Activated naive CD4-positive, alpha-beta T cell treated with anti-CD3 and anti-CD28 coated beads, Interleukin-2, amount 10 ng/mL, durations not matched to agents 7 days and 5 days (primary cell): ENCODE data around the gene HSPH1.
"Not testable (repeated sequence)": the region's sequence is repeated elsewhere in the genome, so short reads cannot be mapped to it uniquely, and the experiment has no call there.

Source experiments
- CTCF ChIA-PET: fragments of 350-600 bp; sonication (Branson Sonifier 250); formaldehyde crosslinking; loops from one replicate; lab custom pipeline; 2021; ENCODE audit warnings: antibody characterized with exemption; lab: Charles Lee
- DNase-seq: peaks from one replicate; pipeline ENCODE4 v3.0.0-alpha.2; 2020
- H3K27ac Mint-ChIP-seq: one replicate; pipeline ENCODE4 v1.8.0; 2021; ENCODE audit warnings: mild to moderate bottlenecking, moderate library complexity, mixed read lengths
- H3K27me3 Mint-ChIP-seq: one replicate; pipeline ENCODE4 v1.8.0; 2021; ENCODE audit warnings: mild to moderate bottlenecking, mixed read lengths
- H3K36me3 Mint-ChIP-seq: one replicate; pipeline ENCODE4 v1.8.0; 2021; ENCODE audit warnings: mixed read lengths
- H3K4me1 Mint-ChIP-seq: one replicate; pipeline ENCODE4 v1.8.0; 2021; ENCODE audit warnings: mixed read lengths
- H3K4me3 Mint-ChIP-seq: one replicate; pipeline ENCODE4 v1.8.0; 2021; ENCODE audit warnings: mild to moderate bottlenecking, moderate library complexity, mixed read lengths
- H3K9me3 Mint-ChIP-seq: one replicate; pipeline ENCODE4 v1.8.0; 2021; ENCODE audit warnings: mixed read lengths

HSPH1 gene

DNA sequence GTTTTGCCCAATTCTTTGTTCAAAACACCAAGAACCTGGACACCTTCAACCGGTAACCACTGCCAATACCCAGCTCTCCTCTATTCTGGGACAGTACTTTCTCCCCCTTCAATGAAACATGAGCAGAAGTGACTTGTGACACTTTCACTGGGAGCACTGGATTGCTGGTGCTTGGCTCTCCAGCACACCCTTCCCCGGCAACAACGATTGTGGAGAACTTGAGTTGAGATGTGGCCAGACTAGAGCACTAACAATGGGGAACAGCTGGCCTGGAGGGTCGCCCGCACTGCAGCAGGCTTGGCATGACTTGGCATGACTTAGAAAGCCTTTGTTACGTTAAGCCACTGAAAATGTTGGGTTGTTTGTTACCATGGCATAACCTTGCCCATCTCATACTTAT lies 30.6 kb upstream of the HSPH1 start:
- H3K4me3 Mint-ChIP-seq, result no peak overlapping the region
- no peak for DNase-seq
- CTCF ChIA-PET, result no interaction called here
- H3K9me3 Mint-ChIP-seq, result no peaks in the 10 kb centered on the region
- no peaks in the 10 kb centered on the region for H3K36me3 Mint-ChIP-seq
- H3K4me1 Mint-ChIP-seq, result no peaks in the 10 kb centered on the region
- peaks cover 34% of the 10 kb centered on the region for H3K27me3 Mint-ChIP-seq
- H3K27ac Mint-ChIP-seq, result no peak overlapping the region

GRCh38 chr13:31191748-31192147 lies 30.0 kb upstream of the HSPH1 start:
- no peak for DNase-seq
- Mint-ChIP-seq H3K4me3 (no peak overlapping the region), H3K27me3 (peaks cover 37% of the 10 kb centered on the region), H3K27ac (no peak overlapping the region), H3K36me3 (no peaks in the 10 kb centered on the region), H3K4me1 (no peaks in the 10 kb centered on the region), H3K9me3 (no peaks in the 10 kb centered on the region)
- CTCF ChIA-PET, result no interaction called here

GRCh38 chr13:31184981-31185645 lies 23.4 kb upstream of the HSPH1 start:
- CTCF ChIA-PET, result no interaction called here
- H3K4me3 Mint-ChIP-seq, result no peak overlapping the region
- peaks cover 25% of the 10 kb centered on the region for H3K27me3 Mint-ChIP-seq
- H3K9me3 Mint-ChIP-seq, result no peaks in the 10 kb centered on the region
- DNase-seq, result no peak
- H3K4me1 Mint-ChIP-seq, result no peaks in the 10 kb centered on the region
- no peak overlapping the region for H3K27ac Mint-ChIP-seq
- H3K36me3 Mint-ChIP-seq, result no peaks in the 10 kb centered on the region

- no peaks in the 10 kb centered on the region for H3K36me3 Mint-ChIP-seq
- peaks cover 20% of the 10 kb centered on the region for H3K27me3 Mint-ChIP-seq
- CTCF ChIA-PET, result no interaction called here
- no peaks in the 10 kb centered on the region for H3K4me1 Mint-ChIP-seq
- no peak overlapping the region for H3K4me3 Mint-ChIP-seq
- H3K27ac Mint-ChIP-seq, result no peak overlapping the region
- no peaks in the 10 kb centered on the region for H3K9me3 Mint-ChIP-seq
- no peak for DNase-seq
These were observed 22.7 kb upstream of the HSPH1 start for GRCh38 chr13:31184451-31184850.

DNA sequence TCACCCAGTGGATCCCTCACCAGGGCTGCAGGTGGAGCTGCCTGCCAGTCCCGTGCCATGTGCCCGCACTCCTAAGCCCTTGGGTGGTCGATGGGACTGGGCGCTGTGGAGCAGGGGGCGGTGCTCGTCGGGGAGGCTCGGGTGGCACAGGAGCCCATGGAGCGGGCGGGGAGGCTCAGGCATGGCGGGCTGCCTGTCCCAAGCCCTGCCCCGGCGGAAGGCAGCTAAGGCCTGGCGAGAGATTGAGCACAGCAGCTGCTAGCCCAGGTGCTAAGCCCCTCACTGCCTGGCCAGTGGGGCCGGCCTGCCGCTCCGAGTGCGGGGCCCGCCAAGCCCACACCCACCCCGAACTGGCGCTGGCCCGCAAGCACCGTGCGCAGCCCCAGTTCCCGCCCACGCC lies 21.3 kb upstream of the HSPH1 start:
- Mint-ChIP-seq H3K4me1 (no peaks in the 10 kb centered on the region), H3K27ac (no peak overlapping the region), H3K27me3 (peaks cover 5% of the 10 kb centered on the region)

DNA sequence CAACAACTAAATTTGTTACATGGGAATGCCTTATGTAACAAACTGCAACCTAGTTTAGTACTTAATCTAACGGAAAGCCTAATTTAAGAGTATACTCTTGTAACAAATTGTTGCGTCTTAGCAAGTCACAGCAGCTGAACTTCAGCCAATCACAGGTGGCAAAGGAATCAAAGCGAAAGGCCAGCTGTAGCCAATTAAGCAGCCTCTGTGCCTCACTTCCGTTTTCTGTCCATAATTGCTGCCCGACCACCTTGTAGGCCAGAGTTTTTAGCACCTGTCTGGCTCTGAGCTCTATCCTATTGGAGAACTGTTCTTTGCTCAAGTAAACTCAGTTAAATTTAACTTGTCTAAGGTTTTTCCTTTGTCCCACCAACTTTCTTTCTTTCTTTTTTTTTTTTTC lies 18.1 kb upstream of the HSPH1 start:
- CTCF ChIA-PET, result no interaction called here
- no peaks in the 10 kb centered on the region for H3K27me3 Mint-ChIP-seq
- DNase-seq, result no peak
- no peak overlapping the region for H3K27ac Mint-ChIP-seq
- no peak overlapping the region for H3K4me3 Mint-ChIP-seq
- H3K9me3 Mint-ChIP-seq, result peaks cover 4% of the 10 kb centered on the region
- no peaks in the 10 kb centered on the region for H3K4me1 Mint-ChIP-seq
- no peaks in the 10 kb centered on the region for H3K36me3 Mint-ChIP-seq

More for the DNA sequence above, 21.3 kb upstream of the HSPH1 start:
- Mint-ChIP-seq H3K36me3 (no peaks in the 10 kb centered on the region), H3K4me3 (no peak overlapping the region), H3K9me3 (no peaks in the 10 kb centered on the region)
- no peak for DNase-seq
- CTCF ChIA-PET, result interaction anchor here (1.0 kb wide), 1 partner anchor 9 kb away, joined by 3 read pairs; no protein-coding TSS in a partner anchor

- H3K27me3 Mint-ChIP-seq, result no peaks in the 10 kb centered on the region
These were observed 17.5 kb upstream of the HSPH1 start for GRCh38 chr13:31179241-31179640.

GRCh38 chr13:31177813-31178495 lies 16.2 kb upstream of the HSPH1 start:
- H3K9me3 Mint-ChIP-seq, result not testable (repeated sequence)

More at GRCh38 chr13:31179241-31179640, 17.5 kb upstream of the HSPH1 start:
- Mint-ChIP-seq H3K27ac (no peak overlapping the region), H3K36me3 (no peaks in the 10 kb centered on the region), H3K4me1 (no peaks in the 10 kb centered on the region), H3K9me3 (peaks cover 4% of the 10 kb centered on the region), H3K4me3 (no peak overlapping the region)
- CTCF ChIA-PET, result no interaction called here
- no peak for DNase-seq

DNA sequence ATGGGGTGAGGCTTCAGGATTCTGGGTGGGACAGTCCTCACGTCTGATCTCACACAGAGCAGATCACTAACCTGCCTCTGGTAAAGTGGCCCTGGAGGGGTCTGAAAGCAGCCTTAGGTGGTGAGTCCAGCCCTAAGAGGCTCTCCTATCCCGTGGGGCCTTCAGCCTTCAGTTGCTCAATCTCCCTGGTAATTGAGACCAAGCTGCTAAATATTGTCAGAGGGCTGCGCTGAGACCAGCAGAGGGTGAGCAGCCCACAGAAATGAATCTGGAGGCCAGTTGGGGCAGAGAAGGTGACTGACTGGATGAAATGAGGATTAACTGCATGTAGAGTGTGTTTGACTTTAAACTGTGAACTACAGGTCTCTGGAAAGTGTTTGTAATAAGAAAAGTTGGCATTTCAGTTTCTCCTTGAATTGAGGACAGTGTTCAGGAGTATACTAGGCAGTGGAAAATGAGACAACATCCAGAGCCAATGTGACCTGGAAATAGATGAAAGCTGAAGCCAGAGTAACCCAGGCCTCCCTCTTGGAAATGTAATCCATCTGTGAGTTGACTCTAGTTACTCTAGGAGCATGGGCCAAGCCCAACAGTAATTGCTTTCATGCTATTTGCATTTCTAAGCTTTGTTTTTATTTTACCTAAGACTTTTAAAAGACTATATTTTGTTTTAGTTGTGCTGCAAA lies 14.3 kb upstream of the HSPH1 start:
- CTCF ChIA-PET, result interaction anchor here (1.0 kb wide), 1 partner anchor 23 kb away, joined by 4 read pairs; the partner anchor contains the start of gene B3GLCT
- no peak for DNase-seq
- Mint-ChIP-seq H3K36me3 (no peaks in the 10 kb centered on the region), H3K4me3 (no peak overlapping the region), H3K9me3 (peaks cover 4% of the 10 kb centered on the region), H3K4me1 (peaks cover 2% of the 10 kb centered on the region), H3K27ac (no peak overlapping the region), H3K27me3 (no peaks in the 10 kb centered on the region)

More at GRCh38 chr13:31177813-31178495, 16.2 kb upstream of the HSPH1 start:
- H3K4me3 Mint-ChIP-seq, H3K4me1 Mint-ChIP-seq, H3K27me3 Mint-ChIP-seq, CTCF ChIA-PET, H3K36me3 Mint-ChIP-seq, DNase-seq, H3K27ac Mint-ChIP-seq: not testable (repeated sequence)

DNA sequence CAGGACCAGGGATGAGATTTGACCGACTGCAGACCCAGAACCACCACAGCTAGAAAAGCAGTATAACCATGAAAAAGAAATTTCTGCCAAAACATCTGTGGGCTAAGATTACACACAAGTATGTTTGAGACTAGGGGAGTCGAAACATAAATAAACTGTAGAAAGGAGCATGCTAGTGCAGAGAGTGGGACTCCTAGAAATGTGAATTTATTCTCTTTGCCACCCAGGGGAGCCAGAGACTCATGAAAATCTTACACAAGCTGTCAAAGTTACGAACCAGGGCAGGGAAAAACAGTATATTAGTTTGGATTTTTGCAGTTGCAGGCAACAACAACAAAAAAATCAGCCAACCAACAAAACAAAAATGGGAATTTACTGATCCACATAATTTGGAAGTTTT lies 12.3 kb upstream of the HSPH1 start:
- peaks cover 4% of the 10 kb centered on the region for H3K9me3 Mint-ChIP-seq
- H3K27me3 Mint-ChIP-seq, result no peaks in the 10 kb centered on the region
- no peak for DNase-seq
- H3K27ac Mint-ChIP-seq, result no peak overlapping the region
- peaks cover 12% of the 10 kb centered on the region for H3K4me1 Mint-ChIP-seq
- no peaks in the 10 kb centered on the region for H3K36me3 Mint-ChIP-seq
- no peak overlapping the region for H3K4me3 Mint-ChIP-seq
- CTCF ChIA-PET, result interaction anchor here (0.6 to 0.9 kb wide), 2 partner anchors 8 to 309 kb away, joined by 3 read pairs; no protein-coding TSS in a partner anchor

DNA sequence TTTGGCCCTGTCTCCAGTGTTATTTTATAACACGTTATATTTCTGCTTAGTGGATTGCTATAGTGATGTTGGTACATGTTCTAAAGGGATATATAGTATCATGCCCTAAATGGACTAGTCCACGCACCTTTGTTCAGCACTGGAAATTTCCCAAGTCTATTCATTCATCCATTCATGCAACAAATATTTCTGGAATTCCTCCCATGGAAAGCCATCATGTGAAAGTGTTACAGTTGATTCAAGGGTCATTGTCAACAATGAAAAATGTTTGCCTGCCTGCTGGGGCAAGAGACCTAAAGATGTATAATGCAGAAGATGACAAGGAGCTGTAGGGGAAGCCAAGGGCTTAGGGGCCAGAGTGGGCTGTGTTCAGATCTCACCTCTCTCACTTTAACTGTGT lies 10.8 kb upstream of the HSPH1 start:
- H3K4me3 Mint-ChIP-seq, result no peak overlapping the region
- no peaks in the 10 kb centered on the region for H3K36me3 Mint-ChIP-seq
- H3K9me3 Mint-ChIP-seq, result peaks cover 4% of the 10 kb centered on the region
- CTCF ChIA-PET, result no interaction called here
- H3K27ac Mint-ChIP-seq, result no peak overlapping the region
- H3K27me3 Mint-ChIP-seq, result no peaks in the 10 kb centered on the region
- DNase-seq, result no peak
- H3K4me1 Mint-ChIP-seq, result peaks cover 14% of the 10 kb centered on the region

DNA sequence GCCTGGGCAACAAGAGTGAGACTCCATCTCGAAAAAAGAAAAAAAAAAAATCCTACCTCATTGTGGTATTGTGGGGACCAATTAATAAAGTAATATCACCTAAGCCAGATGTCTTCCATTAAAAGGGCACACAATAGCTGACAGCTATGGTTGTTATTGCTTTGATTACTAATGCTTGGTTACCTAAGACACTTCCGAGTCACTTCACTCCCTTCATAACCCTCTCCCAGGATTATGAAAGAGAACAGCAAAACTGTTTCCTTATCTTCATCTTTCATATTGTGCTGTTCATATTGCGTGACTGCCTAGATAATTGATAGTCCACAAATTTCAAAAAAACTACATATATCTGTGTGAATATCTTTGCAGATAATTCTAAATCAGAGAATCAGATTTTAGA lies 10.3 kb upstream of the HSPH1 start:
- CTCF ChIA-PET, result no interaction called here
- no peak overlapping the region for H3K27ac Mint-ChIP-seq
- H3K27me3 Mint-ChIP-seq, result no peaks in the 10 kb centered on the region
- H3K4me3 Mint-ChIP-seq, result no peak overlapping the region
- H3K36me3 Mint-ChIP-seq, result no peaks in the 10 kb centered on the region
- DNase-seq, result no peak
- H3K9me3 Mint-ChIP-seq, result no peaks in the 10 kb centered on the region
- H3K4me1 Mint-ChIP-seq, result peaks cover 16% of the 10 kb centered on the region

DNA sequence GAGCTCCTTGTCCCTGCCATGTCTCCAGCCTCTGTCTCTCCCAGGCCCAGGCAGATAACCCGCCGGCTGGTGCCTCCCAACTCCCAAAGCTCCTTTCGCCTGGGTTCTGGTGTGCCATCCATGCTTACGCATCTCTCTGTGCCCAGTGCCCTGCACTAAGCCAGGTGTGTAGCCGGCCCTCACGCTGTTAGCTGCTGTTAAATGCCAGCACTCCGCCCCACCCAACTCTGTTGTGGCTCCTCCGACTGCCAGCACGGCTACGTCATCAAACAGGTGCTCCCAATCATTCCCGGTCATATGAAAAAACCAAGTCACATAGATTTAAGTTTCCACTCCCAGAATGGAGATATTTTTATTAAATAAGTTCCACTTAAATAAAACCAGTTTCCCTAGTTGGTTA lies 7.0 kb upstream of the HSPH1 start:
- CTCF ChIA-PET, result no interaction called here
- Mint-ChIP-seq H3K4me1 (peaks cover 17% of the 10 kb centered on the region), H3K36me3 (no peaks in the 10 kb centered on the region), H3K9me3 (no peaks in the 10 kb centered on the region), H3K27ac (no peak overlapping the region), H3K27me3 (peaks cover 5% of the 10 kb centered on the region), H3K4me3 (no peak overlapping the region)
- DNase-seq, result no peak

GRCh38 chr13:31168166-31168565 lies 6.5 kb upstream of the HSPH1 start:
- Mint-ChIP-seq H3K36me3 (no peaks in the 10 kb centered on the region), H3K27ac (no peak overlapping the region), H3K27me3 (peaks cover 5% of the 10 kb centered on the region), H3K4me1 (peaks cover 23% of the 10 kb centered on the region), H3K4me3 (no peak overlapping the region), H3K9me3 (no peaks in the 10 kb centered on the region)
- CTCF ChIA-PET, result interaction anchor here (1.1 kb wide), 1 partner anchor 122 kb away, joined by 3 read pairs; no protein-coding TSS in a partner anchor
- DNase-seq, result no peak
